ENCODE measurements around the gene CNTNAP2. TPM values are rescaled to one million over a fixed set of nuclear protein-coding genes. Genes with fewer than 3 reads are reported as not detected.

CNTNAP2 gene
- total RNA-seq, 1 donor = under 0.01 TPM

- TF ChIP-seq CTCF (IDR thresholded peaks at IDR 0.05; ENCODE audit: insufficient read depth, low read length) = no peak
- no peak overlapping the region for H3K4me3 ChIP-seq (ENCODE audit: low read depth, low read length)
- no peak for DNase-seq (ENCODE audit: low read depth)
Measured at GRCh38 chr7:146548816-146549215, 432.2 kb downstream of the CNTNAP2 start.

- no peak overlapping the region for H3K4me3 ChIP-seq (ENCODE audit: low read depth, low read length)
- no peak for TF ChIP-seq CTCF (IDR thresholded peaks at IDR 0.05; ENCODE audit: insufficient read depth, low read length)
- DNase-seq (ENCODE audit: low read depth) = no peak
Measured at GRCh38 chr7:146554556-146554955, 438.0 kb downstream of the CNTNAP2 start.

- H3K4me3 ChIP-seq (ENCODE audit: low read depth, low read length) = no peak overlapping the region
- no peak for DNase-seq (ENCODE audit: low read depth)
- TF ChIP-seq CTCF (IDR thresholded peaks at IDR 0.05; ENCODE audit: insufficient read depth, low read length) = no peak
Measured at GRCh38 chr7:146557971-146558469, 441.4 kb downstream of the CNTNAP2 start.

GRCh38 chr7:146565872-146566271 lies 449.3 kb downstream of the CNTNAP2 start:
- H3K4me3 ChIP-seq (ENCODE audit: low read depth, low read length) = no peak overlapping the region
- no peak for DNase-seq (ENCODE audit: low read depth)
- TF ChIP-seq CTCF (IDR thresholded peaks at IDR 0.05; ENCODE audit: insufficient read depth, low read length) = no peak

GRCh38 chr7:146575903-146576302 lies 459.3 kb downstream of the CNTNAP2 start:
- no peak overlapping the region for H3K4me3 ChIP-seq (ENCODE audit: low read depth, low read length)
- no peak for TF ChIP-seq CTCF (IDR thresholded peaks at IDR 0.05; ENCODE audit: insufficient read depth, low read length)
- DNase-seq (ENCODE audit: low read depth) = no peak

GRCh38 chr7:146591976-146592375 lies 475.4 kb downstream of the CNTNAP2 start:
- DNase-seq (ENCODE audit: low read depth) = no peak

More at GRCh38 chr7:146591976-146592375, 475.4 kb downstream of the CNTNAP2 start:
- no peak overlapping the region for H3K4me3 ChIP-seq (ENCODE audit: low read depth, low read length)
- TF ChIP-seq CTCF (IDR thresholded peaks at IDR 0.05; ENCODE audit: insufficient read depth, low read length) = no peak

All from fibroblast of the aortic adventitia (primary cell).